ENCODE results near the gene PAK2.

DNA sequence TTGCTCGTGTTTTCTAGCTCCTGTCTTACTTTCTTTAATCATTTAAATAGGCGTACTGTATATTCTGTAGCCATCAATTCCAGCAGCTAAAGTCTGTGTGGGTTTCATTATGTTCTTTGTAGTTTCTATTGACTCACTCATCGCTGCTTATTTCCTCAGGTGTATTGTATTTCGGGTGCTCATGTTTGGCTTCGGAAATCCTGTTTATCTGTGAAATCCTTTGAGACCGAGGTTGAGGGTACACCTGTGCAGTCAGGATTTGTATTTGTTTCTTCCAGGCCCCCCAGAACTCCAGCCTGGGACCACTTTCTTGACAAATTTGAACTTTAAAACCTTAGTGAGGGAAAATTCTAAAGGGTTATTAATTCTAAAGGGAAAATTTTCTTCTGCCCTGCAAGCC is 2.0 kb upstream of the PAK2 start:
- TF ChIP-seq CTCF (IDR thresholded peaks at IDR 0.05) (no peak), POLR2AphosphoS5 (IDR thresholded peaks at IDR 0.05; ENCODE audit: insufficient read depth in 1 of 2, low read depth in 1 of 2) (no peak), POLR2A (IDR thresholded peaks at IDR 0.05) (no peak)

All from vagina (tissue), 2 donors.